HG02840 (cell line): Measurements from ENCODE around the gene RAB30.
"Not testable (repeated sequence)": the region's sequence is repeated elsewhere in the genome, so short reads cannot be mapped to it uniquely, and the experiment has no call there.

Source experiments
- ATAC-seq: cut with Tn5 transposase; IDR thresholded peaks from one replicate; pipeline ENCODE4 v1.9.1; 2021; ENCODE audit warnings: mild to moderate bottlenecking, moderate library complexity, moderate number of reproducible peaks; ENCODE audit not compliant: unreplicated experiment, low FRiP score

RAB30 gene

GRCh38 chr11:82959987-82960778, 111.5 kb downstream of the RAB30 start:
- ATAC-seq: peak; percentile 81

DNA sequence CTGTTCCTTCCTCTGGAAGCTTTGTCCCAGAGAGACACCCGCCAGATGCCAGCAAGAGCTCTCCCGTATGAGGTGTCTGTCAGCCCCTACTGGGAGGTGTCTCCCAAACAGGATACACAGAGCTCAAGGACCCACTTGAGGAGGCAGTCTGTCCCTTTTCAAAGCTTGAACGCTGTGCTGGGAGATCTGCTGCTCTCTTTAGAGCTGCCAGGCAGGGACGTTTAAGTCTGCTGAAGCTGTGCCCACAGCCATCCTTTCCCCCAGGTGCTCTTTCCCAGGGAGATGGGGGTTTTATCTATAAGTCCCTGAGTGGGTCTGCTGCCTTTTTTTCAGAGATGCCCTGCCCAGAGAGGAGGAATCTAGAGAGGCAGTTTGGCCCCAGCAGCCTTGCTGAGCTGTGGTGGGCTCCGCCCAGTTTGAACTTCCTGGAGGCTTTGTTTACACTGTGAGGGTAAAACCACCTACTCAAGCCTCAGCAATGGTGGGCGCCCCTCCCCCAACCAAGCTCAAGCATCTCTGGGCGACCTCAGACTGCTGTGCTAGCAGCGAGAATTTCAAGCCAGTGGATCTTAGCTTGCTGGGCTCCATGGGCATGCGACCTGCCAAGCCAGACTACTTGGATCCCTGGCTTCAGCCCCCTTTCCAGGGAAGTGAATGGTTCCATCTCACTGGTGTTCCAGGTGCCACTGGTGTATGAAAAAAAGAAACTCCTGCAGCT, 115.8 kb downstream of the RAB30 start:
- not testable (repeated sequence) for ATAC-seq

DNA sequence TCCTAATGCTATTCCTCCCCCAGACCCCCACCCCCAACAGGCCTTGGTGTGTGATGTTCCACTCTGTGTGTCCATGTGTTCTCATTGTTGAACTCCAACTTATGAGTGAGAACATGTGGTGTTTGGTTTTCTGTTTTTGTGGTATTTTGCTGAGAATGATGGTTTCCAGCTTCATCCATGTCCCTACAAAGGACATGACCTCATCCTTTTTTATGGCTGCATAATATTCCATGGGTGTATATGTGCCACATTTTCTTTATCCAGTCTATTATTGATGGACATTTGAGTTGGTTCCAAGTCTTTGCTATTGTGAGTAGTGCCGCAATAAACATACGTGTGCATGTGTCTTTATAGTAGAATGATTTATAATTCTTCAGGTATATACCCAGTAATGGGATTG, 121.2 kb downstream of the RAB30 start:
- not testable (repeated sequence) for ATAC-seq

DNA sequence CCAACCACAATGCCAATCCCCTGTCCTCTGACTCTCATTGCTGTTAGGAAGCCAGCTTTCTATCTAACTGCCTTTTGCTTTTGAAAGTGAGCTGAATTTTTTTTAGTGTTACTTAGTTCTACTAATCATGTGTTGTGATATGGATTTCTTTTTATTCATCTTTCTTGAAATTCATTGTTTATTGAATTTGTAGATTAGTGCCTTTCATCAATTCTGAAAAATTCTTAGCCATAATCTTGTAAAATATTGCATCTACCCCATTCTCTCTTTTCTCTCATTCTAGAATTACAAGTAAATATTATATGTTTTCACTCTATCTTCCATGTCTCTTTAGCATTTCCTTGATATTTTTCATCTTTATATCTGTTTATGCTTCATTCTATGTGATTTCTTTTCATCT, 122.3 kb downstream of the RAB30 start:
- ATAC-seq: no peak

GRCh38 chr11:82945682-82946081, 126.0 kb downstream of the RAB30 start:
- ATAC-seq: no peak

GRCh38 chr11:82945041-82945440, 126.7 kb downstream of the RAB30 start:
- ATAC-seq: not testable (repeated sequence)

GRCh38 chr11:82944198-82944597, 127.5 kb downstream of the RAB30 start:
- ATAC-seq: no peak

DNA sequence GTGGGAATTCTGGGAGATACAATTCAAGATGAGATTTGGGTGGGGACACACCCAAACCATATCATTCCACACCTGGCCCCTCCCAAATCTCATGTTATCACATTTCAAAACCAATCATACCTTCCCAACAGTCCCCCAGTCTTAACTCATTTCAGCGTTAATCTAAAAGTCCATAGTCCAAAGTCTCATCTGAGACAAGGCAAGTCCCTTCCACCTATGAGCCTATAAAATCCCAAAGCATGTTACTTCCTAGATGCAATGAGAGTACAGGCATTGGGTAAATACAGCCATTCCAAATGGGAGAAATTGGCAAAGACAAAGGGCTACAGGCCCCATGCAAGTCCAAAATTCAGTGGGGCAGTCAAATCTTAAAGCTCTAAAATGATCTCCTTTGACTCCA, 128.3 kb downstream of the RAB30 start:
- ATAC-seq: not testable (repeated sequence)

DNA sequence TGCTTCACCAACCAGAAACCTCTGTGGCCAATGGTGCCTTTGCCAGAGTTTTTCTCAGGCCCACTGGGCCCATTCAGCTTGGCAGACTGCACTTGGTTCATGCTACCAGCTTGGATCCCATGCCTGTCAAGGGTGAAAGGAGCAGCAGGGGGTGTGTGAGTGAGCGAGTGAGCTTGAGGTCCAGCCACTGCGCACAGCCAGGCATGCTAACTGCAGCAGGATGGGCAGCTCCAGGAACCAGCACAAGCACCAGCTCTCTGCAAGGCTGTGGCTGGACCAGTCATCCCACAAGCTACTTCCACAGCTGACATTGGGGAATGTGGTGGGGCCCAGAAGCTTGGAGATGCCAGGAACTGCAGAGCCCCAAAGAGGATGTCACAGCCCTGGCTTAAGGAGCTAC, 129.3 kb downstream of the RAB30 start:
- ATAC-seq: no peak

DNA sequence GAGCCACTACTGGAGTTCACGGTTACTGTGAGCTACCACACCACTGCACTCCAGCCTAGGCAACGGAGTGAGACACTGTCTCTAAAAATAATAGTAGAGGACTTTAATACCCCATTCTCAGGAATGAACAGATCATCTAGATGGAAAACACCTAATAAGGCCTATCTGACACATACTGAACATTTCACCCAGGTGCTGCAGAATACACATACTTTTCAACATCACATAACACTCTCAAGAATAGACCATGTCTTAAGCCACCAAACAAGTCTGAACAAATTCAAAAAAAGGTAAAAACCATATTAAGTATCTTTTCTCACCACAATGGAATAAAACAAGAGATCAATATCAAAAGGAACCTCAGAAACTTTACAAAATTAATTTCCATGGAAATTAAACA, 132.2 kb downstream of the RAB30 start:
- ATAC-seq: no peak

DNA sequence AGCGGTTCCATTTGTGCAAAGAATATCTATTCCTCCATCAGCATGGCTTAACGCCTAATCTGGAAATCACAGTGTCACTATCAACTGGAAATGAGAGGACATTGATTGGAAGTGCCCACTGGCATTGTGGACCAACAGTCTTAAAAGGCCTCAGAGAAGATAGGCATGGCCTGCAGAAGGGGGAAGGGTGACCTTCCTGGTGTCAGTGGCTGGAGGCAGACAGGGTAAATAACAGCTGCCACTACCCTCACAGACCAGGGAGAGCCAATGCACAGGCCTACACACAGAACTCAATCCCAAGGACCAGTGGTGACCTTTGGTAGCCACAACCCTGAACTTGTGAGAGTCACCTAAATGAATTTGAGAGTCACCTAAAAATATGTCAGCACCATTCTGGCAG, 134.1 kb downstream of the RAB30 start:
- no peak for ATAC-seq

DNA sequence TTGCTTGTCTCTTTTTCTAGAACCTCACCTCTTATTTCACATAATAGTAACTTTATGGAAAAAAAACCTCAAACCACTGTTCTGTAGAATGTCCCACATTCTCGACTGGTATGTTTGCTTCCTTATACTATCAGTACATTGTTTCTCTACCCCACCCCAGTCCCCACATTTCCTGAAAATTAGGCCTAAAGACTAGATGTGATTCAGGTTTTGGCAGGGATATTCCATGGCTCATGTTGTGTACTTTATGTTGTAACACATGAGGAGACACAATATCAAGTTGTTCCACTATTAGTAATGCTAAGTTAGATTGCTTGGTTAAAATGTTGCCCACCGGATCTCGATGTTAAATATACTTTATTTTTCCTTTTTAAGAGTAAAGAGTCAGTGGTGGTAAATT, 135.4 kb downstream of the RAB30 start:
- ATAC-seq: no peak

DNA sequence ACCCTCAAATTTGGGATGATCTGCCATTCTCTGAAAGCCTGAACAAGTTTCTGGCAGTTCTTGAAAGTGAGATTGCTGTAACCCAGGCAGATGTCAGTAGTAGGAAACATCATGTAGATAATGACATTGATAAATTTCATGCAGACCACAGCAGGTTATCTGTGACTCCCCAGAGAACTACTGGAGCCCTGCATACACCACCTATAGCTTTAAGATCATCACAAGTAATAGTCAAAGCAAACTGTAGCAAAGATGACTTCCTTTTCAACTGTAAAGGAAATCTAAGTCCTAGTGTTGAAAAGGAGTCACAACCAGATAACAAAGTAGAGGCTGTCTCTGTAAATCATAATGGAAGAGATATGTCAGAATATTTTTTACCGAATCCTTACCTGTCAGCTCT, 139.1 kb downstream of the RAB30 start:
- ATAC-seq: no peak

GRCh38 chr11:82930734-82931133, 141.0 kb downstream of the RAB30 start:
- no peak for ATAC-seq

DNA sequence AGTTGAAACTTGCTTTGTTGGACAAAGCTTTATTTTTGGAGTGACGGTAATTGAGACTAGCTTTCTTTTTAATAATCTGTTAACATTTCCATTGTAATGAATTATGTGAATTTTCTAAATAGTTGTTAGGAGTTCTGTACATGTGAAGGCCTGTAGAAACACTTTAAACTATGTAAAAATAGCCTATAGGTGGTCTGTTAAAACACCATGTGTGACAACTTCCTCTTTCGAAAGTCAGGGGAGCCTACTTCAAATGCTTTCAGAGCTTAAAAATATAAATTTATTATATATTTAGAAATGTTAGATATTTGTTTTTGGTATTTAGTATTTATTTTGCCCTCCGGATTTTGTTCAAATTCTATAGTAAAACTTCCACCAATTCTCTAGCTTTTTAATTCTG, 141.5 kb downstream of the RAB30 start:
- ATAC-seq: no peak

GRCh38 chr11:82929121-82929520, 142.6 kb downstream of the RAB30 start:
- no peak for ATAC-seq

- ATAC-seq: peak; percentile 48
Observed at GRCh38 chr11:82927264-82927880, 144.3 kb downstream of the RAB30 start.

GRCh38 chr11:82924522-82925224, 147.0 kb downstream of the RAB30 start:
- no peak for ATAC-seq
